Measurements from ENCODE around the gene GAK.

GAK gene

GRCh38 chr4:963276-964225 lies 31.4 kb upstream of the GAK start:
- no peak for DNase-seq

DNA sequence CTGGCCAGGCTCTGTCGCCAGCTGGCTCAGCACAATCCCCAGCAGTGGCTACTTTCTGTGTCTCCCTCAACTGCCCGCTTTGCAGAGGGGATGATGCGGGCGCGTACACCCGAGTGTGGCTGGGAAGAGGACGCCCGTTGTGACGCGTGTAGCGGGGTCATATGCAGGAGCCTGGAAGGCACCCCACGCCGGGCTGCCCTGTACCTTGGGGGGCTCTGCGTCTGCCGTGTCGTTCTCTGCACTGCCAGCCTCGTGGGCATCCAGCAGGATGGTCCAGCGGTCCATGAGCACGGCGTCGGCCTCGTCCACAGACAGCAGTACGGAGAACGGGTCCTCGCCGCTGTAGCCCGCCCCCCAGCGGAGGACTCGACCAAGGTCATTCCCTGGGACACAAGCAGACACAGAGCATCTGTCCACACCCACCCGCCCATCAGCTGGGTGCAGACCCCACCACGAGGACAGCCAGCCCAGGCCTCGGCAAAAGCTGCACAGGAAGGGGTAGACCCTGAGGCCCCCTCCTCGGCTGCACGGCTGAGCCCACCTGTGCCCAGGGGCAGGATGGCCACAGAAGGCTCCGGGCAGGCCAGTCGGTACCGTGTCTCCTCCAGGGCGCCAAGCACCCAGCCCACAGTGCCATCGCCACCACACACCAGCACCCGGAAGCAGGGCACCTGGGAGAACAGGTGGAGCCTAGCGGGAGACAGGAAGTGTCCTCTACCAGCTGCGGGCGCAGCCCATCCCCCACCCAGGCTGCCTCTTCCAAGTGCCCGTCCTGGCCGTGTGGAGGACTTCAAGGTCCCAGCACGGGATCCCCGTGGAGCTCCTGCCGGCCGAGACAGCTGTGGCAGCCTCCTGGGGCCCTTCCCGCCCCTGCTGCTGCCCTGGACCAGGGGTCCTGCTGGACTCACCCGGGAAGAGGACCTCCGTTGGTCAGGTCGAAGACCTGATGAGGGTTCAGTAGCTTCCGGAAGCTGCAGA lies 30.4 kb upstream of the GAK start:
- peak; percentile 7 for DNase-seq

DNA sequence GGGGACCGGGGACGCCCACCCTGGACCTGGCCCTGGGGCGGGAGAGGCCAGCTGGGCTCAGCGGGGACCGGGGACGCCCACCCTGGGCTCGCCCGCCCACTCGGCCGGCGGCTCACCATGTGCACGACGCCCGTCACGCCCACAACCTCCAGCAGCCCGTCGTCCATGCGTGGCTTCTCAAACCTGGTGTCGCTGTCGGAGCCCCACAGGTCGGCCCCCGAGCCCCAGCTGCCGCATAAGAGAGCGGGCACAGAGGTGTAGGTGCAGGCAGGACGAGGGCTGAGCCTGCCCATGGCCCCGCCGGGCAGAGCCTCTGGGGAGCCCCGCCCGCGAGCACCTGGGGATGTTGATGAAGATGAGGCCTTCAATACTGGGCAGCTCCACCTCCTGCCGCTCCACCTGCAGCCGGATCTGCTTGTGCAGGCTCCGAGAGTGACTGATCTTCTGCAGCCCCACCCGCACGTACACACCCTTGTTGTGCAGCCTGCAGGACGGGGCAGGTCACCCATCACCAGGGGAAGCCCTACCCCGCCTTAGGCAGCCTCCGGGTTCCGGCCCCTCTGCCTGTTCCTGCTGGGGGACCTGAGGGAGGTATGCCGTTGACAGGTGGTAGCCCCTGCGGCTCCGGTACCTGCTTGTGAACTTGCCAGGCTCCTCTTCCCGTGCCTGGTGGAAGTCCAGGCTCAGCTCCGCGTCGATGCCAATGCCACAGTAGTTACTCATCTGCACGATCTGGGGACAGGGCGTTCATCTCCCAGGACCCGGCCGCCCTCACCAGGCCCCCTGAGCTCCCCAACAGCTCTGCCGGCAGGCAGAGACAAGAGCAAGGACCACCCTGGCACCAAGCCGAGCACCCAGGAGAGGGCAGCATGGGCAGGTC lies 29.5 kb upstream of the GAK start:
- DNase-seq = no peak

- DNase-seq = no peak
These were observed 28.7 kb upstream of the GAK start for GRCh38 chr4:960636-961350.

DNA sequence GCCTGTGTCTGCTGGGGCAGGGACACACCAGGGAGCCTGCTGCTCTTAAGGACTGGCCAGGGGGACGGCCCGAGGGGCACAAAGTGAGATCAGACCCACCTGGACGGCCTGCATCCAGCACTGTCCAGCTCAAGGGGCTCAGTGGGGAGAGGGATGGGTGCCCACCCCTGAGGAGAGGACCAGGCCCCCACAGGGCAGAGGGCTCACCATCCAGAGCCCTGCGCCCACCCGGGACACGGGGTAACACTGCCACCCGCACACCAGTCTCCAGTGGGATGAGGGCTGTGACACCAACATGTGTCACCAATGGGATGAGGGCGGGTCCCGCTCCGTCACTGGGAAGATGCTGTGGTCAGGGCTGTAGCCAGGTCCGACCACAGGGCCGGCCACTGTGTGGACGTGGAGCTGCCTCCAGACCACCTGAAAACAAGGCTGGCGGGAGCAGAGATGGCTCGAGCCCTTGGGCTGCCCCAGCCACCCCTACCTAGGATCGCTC lies 28.1 kb upstream of the GAK start:
- DNase-seq = no peak

DNA sequence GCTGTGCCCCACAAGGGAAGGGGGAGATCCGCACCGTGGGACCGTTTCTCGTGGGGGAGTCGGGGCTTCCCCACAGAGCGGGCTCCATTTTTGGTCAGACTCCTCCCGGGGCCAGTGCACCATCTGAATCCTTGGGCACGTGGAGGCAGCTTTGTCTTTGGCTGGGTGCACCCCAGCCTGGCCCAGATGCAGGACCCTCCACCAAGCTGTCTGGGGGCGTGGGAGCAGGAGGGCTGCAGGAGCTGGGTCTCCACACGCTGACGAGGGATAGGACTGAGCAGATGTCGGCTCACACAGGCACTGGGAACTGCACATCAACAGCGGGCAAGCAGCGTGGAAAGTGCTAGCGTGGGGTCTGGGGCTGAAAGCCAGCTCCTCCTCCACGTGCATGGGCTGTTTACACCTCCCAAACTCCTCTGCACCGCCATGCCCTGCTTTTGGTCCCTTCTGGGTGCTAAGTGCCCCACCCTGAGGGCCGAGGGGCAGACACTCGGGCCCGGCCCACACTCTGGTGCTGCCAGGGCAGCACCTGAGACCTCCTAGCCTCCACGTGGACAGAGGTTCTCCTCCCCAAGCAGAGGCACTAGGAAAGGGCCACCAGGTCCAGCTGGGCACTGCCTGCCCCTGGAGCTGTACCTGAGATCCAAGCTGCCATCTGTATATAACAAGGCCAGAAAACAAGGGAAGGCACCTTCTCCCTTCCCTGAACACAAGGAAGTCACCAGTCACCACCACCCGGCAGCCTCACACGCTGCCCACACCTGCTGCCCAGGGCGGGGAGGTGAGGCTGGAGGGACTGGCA lies 27.4 kb upstream of the GAK start:
- no peak for DNase-seq

GRCh38 chr4:958696-959337 lies 26.7 kb upstream of the GAK start:
- DNase-seq = no peak

DNA sequence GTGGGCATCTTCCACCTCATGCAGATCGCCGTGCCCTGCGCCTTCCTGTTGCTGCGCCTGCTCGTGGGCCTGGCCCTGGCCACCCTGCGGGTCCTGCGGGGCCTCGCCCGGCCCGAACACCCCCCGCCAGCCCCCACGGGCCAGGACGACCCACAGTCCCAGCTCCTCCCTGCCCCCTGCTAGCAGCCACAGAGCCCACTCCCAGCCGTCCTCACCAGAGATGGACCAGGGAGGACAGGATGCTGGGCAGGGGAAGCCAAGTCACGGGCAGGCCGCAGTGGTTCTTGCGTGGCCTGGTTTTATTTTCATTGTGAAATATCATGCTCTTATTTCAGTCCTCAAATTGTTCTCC lies 26.2 kb upstream of the GAK start:
- DNase-seq = no peak

DNA sequence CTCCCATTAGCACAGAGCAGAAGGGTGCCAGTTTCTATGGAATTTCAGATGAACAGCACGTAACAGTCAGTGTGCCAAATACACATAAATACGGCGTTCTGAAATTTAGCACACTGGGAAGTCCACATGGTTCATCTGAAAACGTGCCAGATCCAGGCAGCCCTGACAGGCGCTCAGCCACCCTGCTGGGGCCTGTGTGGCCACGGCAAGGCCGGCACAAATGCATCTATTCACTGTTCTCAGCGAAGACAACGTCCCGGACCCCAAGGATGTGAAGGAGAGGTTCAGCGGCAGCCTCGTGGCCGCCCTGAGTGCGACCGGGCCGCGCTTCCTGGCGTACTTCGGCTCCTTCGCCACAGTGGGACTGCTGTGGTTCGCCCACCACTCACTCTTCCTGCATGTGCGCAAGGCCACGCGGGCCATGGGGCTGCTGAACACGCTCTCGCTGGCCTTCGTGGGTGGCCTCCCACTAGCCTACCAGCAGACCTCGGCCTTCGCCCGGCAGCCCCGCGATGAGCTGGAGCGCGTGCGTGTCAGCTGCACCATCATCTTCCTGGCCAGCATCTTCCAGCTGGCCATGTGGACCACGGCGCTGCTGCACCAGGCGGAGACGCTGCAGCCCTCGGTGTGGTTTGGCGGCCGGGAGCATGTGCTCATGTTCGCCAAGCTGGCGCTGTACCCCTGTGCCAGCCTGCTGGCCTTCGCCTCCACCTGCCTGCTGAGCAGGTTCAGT lies 25.6 kb upstream of the GAK start:
- DNase-seq = no peak

GRCh38 chr4:957231-957580 lies 25.1 kb upstream of the GAK start:
- no peak for DNase-seq

DNA sequence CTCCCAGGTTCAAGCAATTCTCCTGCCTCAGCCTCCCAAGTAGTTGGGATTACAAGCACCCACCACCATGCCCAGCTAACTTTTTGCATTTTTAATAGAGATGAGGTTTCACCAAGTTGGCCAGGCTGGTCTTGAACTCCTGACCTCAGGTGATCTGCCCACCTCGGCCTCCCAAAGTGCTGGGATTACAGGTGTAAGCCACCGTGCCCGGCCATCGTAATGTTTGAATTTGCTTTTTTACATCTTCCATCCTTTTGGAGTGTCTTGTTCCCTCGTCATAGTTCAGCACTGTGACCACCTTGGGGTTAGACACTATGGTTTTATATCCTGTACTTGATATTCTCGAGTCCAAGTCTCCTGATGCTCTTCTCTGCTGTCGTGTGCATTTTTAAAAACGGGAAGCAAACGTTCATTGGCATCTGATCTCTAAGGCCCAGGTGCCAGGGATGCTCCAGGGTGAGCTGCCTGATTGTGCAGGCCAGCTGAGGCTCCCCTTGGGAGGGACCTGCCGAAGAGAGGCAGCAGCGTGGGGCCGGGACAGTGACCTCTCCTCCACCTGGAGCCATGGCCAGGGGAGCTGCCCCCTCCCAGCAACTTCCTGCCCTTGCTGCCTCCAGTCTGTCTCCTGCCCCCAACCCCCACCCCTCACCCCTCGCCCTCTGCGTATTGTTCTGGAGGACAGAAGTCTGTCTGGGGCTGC lies 24.6 kb upstream of the GAK start:
- DNase-seq = no peak

DNA sequence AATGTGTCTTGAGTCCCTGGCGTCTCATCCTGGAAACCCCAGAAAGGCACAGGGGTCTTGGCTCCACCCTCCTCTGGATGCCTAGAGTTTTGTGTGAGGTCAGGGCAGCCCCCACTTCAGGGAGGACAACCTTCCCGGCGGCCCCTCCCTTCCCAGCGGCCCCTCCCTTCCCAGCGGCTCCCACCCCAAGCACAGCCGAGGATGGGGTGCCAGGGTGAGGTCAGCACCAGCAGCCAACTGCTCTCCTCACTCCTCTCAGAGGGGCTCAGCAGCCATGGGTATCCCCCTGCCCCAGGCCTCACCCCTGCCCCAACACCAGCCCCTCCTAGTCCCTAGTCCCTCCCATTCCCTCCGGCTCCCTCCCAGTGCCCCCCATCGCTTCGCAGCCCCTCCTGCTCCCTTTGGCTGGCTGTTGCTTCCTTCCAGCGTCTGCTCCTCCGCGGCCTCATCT lies 23.8 kb upstream of the GAK start:
- DNase-seq = no peak

GRCh38 chr4:955161-955921 lies 23.2 kb upstream of the GAK start:
- no peak for DNase-seq

- no peak for DNase-seq
These were observed 22.3 kb upstream of the GAK start for GRCh38 chr4:954211-955020.

GRCh38 chr4:953574-953915 lies 21.4 kb upstream of the GAK start:
- DNase-seq = no peak

GRCh38 chr4:952881-953573 lies 20.9 kb upstream of the GAK start:
- no peak for DNase-seq

Measured in NCI-H1694 (cell line).